IgD-negative memory B cell (primary cell): ENCODE results near the gene ARSG. TPM values are rescaled to one million over a fixed set of nuclear protein-coding genes. Genes with fewer than 3 reads are reported as not detected.

Experiments used
- H3K27ac Mint-ChIP-seq, 3 donors: one replicate each; pipeline ENCODE4 v1.8.0; 2020 to 2022; ENCODE audit warnings: mild to moderate bottlenecking in 3 of 3, mixed read lengths in 3 of 3, moderate library complexity in 1 of 3
- H3K27me3 Mint-ChIP-seq: one replicate; pipeline ENCODE4 v1.8.0; 2021; ENCODE audit warnings: mixed read lengths
- H3K36me3 Mint-ChIP-seq: one replicate; pipeline ENCODE4 v1.8.0; 2020; ENCODE audit warnings: mild to moderate bottlenecking, mixed read lengths
- H3K4me1 Mint-ChIP-seq, 3 donors: one replicate each; pipeline ENCODE4 v1.8.0; 2020 to 2022; ENCODE audit warnings: mixed read lengths in 3 of 3, mild to moderate bottlenecking in 1 of 3
- H3K4me3 Mint-ChIP-seq, 4 donors: one replicate each; pipeline ENCODE4 v1.8.0; 2020 to 2022; ENCODE audit warnings: mild to moderate bottlenecking in 4 of 4, mixed read lengths in 4 of 4, moderate library complexity in 3 of 4
- H3K9me3 Mint-ChIP-seq, 3 donors: one replicate each; pipeline ENCODE4 v1.8.0; 2020 to 2021; ENCODE audit warnings: mixed read lengths in 3 of 3, mild to moderate bottlenecking in 1 of 3
- polyA plus RNA-seq: library from polyadenylated mRNA; unstranded; fragments of 300-500 nt; fragmentation: Illumina TruSeq; gene quantifications from one replicate; pipeline ENCODE4 v1.2.3, GENCODE V29; 2021

Gene ARSG
- polyA plus RNA-seq, 1 donor from 2014 or later: 10.6 TPM

DNA sequence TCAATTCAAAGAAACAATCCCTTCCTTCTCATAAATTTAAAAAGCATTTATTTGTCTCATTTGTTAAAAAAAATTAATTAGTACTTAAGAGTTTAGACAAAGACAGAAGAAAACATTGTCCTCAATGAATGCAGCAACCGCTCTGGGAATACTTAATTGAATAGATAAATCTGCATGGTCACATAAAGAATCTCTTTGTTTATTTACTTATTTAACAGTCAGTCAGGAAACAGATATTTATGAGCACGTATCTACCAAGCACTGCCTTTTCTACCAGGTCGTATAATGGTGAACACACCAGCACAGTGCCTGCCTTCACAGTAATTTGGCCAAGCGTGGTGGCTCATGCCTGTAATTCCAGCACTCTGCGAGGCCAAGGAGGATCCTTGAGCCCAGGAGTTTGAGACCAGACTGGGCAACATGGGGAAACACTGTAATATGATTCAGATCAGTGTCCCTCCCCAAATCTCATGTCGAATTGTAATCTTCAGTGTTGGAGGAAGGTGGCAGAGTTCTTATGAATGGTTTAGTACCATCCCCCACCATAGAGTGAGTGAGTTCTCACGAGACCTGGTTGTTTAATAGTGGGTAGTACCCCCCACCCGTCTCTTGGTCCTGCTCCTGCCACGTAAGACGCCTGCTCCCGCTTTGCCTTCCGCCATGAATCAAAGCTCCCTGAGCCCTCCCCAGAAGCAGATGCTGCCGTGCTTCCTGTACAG lies 157.9 kb downstream of the ARSG start:
- Mint-ChIP-seq H3K27ac (no peak overlapping the region), H3K9me3 (no peaks in the 10 kb centered on the region), H3K36me3 (peaks cover 3% of the 10 kb centered on the region)

GRCh38 chr17:68450391-68450790 lies 159.1 kb downstream of the ARSG start:
- Mint-ChIP-seq H3K27ac (no peak overlapping the region), H3K4me1 (peaks cover 0 to 3% (median 0%) of the 10 kb centered on the region in 3 donors), H3K27me3 (no peaks in the 10 kb centered on the region), H3K9me3 (no peaks in the 10 kb centered on the region), H3K36me3 (peaks cover 3% of the 10 kb centered on the region), H3K4me3 (no peak overlapping the region)

More for the DNA sequence above, 157.9 kb downstream of the ARSG start:
- Mint-ChIP-seq H3K4me1 (peaks cover 0 to 3% (median 0%) of the 10 kb centered on the region in 3 donors), H3K27me3 (no peaks in the 10 kb centered on the region), H3K4me3 (no peak overlapping the region)

DNA sequence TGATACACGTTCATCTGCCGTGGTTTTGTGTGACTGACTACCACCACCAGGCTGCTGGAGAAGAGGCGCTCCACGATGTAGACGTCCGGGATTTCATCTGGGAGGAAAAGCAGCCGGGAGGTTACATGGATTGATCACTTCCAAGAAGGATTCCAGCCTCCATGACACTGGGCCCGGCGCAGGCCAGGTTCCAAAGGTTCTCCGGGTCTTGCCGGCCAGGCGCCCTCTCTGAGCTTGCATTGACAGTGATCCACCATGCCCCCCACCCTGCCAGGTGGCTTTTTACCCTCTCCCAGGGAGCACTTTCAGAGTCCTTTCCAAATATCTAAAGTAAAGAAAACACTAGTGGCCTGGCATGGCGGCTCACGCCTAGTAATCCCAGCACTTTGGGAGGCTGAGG lies 159.5 kb downstream of the ARSG start:
- peaks cover 0 to 3% (median under 1%) of the 10 kb centered on the region in 3 donors for H3K4me1 Mint-ChIP-seq
- no peaks in the 10 kb centered on the region for H3K9me3 Mint-ChIP-seq
- peaks cover 3% of the 10 kb centered on the region for H3K36me3 Mint-ChIP-seq
- H3K27ac Mint-ChIP-seq: no peak overlapping the region
- H3K27me3 Mint-ChIP-seq: no peaks in the 10 kb centered on the region
- H3K4me3 Mint-ChIP-seq: no peak overlapping the region

DNA sequence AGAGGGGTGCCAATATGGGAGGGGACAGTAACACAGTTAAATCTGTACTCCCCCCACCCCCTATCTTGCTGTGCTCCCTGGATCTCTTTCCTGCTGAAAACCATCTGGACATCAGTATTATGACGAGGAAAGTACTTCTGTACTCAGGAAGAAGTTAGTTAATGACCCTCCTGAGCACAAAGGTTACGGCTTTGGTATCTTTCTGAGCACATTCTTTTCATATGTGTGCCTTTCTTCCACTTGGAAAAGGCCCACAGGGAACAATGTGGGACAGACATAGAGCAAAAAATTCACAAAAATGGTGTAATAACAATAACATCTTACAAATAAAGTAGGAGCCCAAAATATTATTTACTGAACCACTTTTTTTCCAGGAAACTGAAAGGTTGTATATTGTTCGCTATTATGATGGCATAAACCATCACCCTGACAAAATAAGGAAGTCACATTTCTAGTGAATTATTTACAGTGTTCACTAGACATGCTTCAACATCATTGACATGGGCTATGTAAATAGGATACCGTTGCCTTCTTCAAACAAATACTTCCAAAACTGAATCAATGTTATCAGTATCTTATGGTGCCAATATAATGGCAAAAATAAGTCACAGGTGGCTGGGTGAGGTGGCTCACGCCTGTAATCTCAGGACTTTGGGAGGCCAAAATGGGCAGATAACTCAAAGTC lies 160.5 kb downstream of the ARSG start:
- H3K9me3 Mint-ChIP-seq: no peaks in the 10 kb centered on the region
- peaks cover 4 to 9% (median 4%) of the 10 kb centered on the region in 3 donors for H3K4me1 Mint-ChIP-seq
- H3K36me3 Mint-ChIP-seq: peaks cover 3% of the 10 kb centered on the region
- no peak overlapping the region for H3K4me3 Mint-ChIP-seq
- H3K27me3 Mint-ChIP-seq: no peaks in the 10 kb centered on the region
- H3K27ac Mint-ChIP-seq: peak overlapping the region in 1 of 3 donors; percentile 27

GRCh38 chr17:68452724-68453290 lies 161.5 kb downstream of the ARSG start:
- Mint-ChIP-seq H3K36me3 (peaks cover 3% of the 10 kb centered on the region), H3K4me3 (peak overlapping the region in 1 of 4 donors; percentile 8), H3K4me1 (peaks cover 5 to 9% (median 5%) of the 10 kb centered on the region in 3 donors), H3K27me3 (no peaks in the 10 kb centered on the region), H3K27ac (no peak overlapping the region), H3K9me3 (no peaks in the 10 kb centered on the region)

DNA sequence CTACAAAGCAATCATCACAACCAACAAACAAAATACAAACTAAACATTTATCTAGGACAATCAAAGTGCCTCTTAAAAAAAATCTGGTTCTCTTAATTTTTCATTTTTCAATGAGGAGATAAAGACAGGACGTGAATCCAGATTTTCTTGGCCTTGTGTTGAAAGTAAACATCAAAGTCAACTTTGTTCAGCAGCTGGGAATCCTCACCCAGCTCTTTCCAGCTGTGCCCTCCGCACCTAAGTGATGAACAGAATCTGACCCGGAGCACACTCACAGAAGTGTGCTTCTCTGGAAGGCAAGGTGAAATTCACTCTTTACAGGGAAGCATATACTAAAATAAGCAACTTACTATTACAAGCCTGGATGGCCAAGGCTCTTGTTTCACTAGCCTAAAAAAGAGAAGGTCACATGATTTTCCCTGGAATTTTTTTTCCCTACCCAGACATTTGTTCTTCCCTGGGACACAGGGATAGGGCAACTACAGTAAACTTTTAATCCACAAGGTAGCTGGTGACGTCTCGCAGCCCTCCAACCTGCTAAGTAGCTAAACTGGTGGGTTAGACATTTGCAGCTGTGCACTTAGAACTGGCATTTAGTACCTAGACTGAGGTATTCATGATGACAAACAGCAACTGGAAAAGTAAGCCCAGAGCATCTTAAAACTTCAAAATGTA lies 162.8 kb downstream of the ARSG start:
- peaks cover 3% of the 10 kb centered on the region for H3K36me3 Mint-ChIP-seq
- no peaks in the 10 kb centered on the region for H3K27me3 Mint-ChIP-seq
- H3K4me3 Mint-ChIP-seq: peak overlapping the region in 1 of 4 donors; percentile 72
- H3K9me3 Mint-ChIP-seq: no peaks in the 10 kb centered on the region
- peaks cover 12 to 19% (median 13%) of the 10 kb centered on the region in 3 donors for H3K4me1 Mint-ChIP-seq
- peak overlapping the region in 1 of 3 donors; percentile 45 for H3K27ac Mint-ChIP-seq

DNA sequence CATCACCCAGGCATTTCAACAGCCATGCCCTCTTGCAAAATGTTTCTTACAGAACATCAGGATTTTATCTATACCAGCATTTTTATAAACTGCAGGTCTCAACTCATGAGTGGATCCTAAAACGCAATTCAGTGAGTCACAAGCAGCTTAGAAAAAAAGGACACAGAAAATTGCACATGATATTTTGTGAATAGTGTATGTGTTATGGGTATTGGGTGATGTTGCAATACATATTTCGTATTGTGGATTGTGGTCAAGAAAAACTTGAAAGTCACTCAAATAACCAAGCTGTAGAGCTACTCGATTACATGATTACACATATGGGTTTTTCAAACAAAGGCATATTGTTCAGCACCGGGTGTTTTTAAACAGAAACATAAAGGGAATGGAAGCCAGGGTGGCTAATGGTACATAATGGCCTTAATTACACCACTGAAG lies 164.6 kb downstream of the ARSG start:
- Mint-ChIP-seq H3K9me3 (no peaks in the 10 kb centered on the region), H3K27me3 (no peaks in the 10 kb centered on the region), H3K4me1 (peaks cover 13 to 21% (median 14%) of the 10 kb centered on the region in 3 donors)

DNA sequence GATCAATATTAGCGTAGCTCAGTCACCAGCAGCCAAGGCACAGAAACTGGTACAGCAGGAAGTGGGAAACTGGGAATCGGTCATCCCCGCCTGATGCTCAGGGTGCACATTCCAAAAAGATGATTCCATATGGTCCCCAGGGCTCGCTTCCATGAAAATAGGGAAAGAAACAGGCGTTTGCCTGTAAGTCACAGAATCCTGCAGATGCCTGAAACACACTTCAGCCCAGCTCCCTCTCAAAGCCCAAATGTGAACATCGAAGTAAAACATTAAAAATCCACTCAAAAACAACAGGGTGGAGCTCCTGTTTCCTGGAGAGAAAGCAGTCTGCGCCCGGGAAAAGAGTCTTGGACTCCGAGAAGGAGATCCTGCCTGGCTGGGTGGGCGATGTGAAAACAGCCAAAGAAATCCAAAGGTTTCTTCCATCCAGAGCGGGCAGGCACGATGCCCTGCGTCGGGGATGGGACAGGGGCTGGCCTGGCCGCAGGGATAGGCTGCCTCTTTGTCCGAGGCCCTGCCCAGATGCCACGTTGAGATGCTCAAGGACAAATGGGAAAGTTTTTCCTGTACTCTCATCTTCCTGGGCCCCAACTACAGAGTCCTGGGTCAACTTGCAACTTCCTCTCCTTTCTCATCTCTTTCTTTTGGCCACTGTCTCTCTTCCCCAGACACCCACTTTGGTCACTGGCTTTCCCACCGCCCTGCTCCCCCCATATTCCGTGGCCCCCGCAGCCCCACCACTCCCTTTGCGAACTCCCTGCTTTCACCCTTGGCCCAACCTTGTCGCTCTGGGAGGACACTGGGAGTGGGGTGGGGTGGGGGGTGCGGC lies 165.3 kb downstream of the ARSG start:
- H3K27me3 Mint-ChIP-seq: no peaks in the 10 kb centered on the region

More for the DNA sequence above, 164.6 kb downstream of the ARSG start:
- Mint-ChIP-seq H3K27ac (peak overlapping the region in 2 of 3 donors; percentile 63 to 87), H3K36me3 (no peaks in the 10 kb centered on the region), H3K4me3 (peak overlapping the region; percentile 86 to 95 (median 90))

DNA sequence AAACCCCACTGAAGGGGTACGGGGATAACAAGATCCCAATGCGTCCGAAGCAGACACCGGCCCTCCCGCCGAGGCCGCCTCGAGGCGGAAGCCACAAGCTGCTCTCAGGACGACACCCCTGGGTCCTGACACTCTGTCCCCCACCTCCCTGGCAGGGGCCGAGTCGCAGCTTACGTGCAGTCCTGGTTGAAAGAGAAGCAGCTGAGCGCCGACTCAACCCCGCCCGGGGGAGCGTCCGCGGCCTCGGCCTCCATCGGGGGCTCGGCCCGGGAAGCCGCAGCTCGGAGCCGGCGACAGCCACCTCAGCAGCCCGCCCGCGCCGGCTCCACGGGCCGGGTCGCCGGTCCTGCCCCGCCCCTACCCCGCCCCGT lies 165.9 kb downstream of the ARSG start, which contains the start of gene WIPI1:
TSS of gene WIPI1 (minus strand) at position 329 of the 371 bp plus-strand sequence. CDS start at position 254, 75 bp downstream.
- Mint-ChIP-seq H3K4me3 (peak within 1 kb of the TSS; percentile 86 to 97 (median 91)), H3K27me3 (no peaks in the 10 kb centered on the region), H3K4me1 (peaks cover 13 to 21% (median 18%) of the 10 kb centered on the region in 3 donors), H3K27ac (peak within 1 kb of the TSS; percentile 88 to 95 (median 94)), H3K36me3 (no peaks in the 10 kb centered on the region), H3K9me3 (no peaks in the 10 kb centered on the region)

More for the DNA sequence above, 165.3 kb downstream of the ARSG start:
- peak overlapping the region; percentile 86 to 95 (median 90) for H3K4me3 Mint-ChIP-seq
- no peaks in the 10 kb centered on the region for H3K9me3 Mint-ChIP-seq
- peak overlapping the region; percentile 63 to 87 (median 81) for H3K27ac Mint-ChIP-seq
- no peaks in the 10 kb centered on the region for H3K36me3 Mint-ChIP-seq
- peaks cover 13 to 21% (median 15%) of the 10 kb centered on the region in 3 donors for H3K4me1 Mint-ChIP-seq

GRCh38 chr17:68457539-68458259 lies 166.4 kb downstream of the ARSG start:
- no peaks in the 10 kb centered on the region for H3K36me3 Mint-ChIP-seq
- no peaks in the 10 kb centered on the region for H3K9me3 Mint-ChIP-seq
- H3K4me1 Mint-ChIP-seq: peaks cover 13 to 21% (median 18%) of the 10 kb centered on the region in 3 donors
- H3K4me3 Mint-ChIP-seq: peak overlapping the region; percentile 85 to 97 (median 91)
- no peaks in the 10 kb centered on the region for H3K27me3 Mint-ChIP-seq
- peak overlapping the region; percentile 88 to 95 (median 94) for H3K27ac Mint-ChIP-seq

DNA sequence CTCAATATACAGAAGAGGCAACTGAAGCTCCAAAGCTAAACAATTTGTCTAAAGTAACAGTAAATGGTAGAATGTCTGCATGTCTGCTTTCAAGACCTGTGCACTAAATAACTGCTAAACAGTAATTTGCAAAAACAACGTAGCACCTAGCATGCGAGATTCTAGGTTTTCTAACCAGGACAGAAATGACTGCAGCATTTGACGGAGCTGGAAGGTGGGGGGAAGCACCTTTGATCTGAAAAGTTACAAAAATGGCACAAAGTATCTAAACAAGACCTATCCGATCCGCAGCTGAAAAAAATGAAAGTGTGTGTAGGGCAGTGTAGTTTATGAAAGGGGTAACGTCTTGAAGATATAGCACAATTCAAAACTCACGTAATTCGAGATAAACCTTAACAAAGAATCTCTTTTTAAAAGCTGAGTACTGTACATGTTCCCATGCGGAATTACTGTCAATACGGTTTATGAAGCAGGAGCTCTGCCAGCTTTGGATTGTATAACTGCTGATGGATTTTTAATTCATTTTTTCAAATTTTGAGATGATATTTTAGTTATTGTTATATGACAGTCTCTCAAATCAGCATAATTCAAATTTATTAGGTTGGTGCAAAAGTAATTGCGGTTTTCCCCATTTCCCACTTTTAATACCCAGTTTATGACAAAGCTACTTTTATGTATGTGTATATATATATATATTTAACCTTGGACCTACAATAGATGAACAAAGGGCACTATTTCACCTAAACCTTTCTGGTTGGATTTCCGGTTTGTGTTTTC lies 167.2 kb downstream of the ARSG start:
- H3K27ac Mint-ChIP-seq: peak overlapping the region; percentile 88 to 95 (median 94)

DNA sequence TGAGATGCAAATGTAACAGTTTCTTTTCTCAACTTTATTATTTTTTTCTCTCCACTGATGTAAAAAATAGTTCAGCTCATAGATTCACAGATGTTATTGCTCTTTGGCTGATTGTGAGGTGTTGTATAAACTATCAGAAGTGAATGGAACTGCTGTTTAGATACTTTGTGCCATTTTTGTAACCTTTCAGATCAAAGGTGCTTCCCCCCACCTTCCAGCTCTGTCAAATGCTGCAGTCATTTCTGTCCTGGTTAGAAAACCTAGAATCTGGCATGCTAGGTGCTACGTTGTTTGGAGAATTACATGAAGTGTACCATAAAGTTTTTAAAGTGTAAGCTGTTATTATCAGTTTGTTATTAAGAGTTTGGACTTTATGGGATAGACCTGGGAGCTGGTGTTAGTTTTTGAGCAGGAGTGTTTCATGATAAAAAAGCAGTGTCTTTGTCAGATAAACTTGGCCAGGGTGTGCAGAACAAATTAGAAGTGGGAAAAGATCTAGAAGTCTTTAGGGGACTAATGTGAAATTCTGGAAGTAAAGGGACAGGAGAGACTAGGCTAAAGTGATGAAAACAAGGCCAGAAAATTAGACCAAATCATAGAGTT lies 167.8 kb downstream of the ARSG start:
- Mint-ChIP-seq H3K9me3 (no peaks in the 10 kb centered on the region), H3K4me3 (peak overlapping the region in 3 of 4 donors; percentile 4 to 55 (median 11)), H3K4me1 (peaks cover 13 to 24% (median 19%) of the 10 kb centered on the region in 3 donors), H3K27me3 (no peaks in the 10 kb centered on the region), H3K27ac (peak overlapping the region; percentile 27 to 88 (median 59)), H3K36me3 (no peaks in the 10 kb centered on the region)

More for the DNA sequence above, 167.2 kb downstream of the ARSG start:
- H3K4me3 Mint-ChIP-seq: peak overlapping the region; percentile 85 to 97 (median 91)
- peaks cover 13 to 24% (median 21%) of the 10 kb centered on the region in 3 donors for H3K4me1 Mint-ChIP-seq
- H3K27me3 Mint-ChIP-seq: no peaks in the 10 kb centered on the region
- no peaks in the 10 kb centered on the region for H3K36me3 Mint-ChIP-seq
- H3K9me3 Mint-ChIP-seq: no peaks in the 10 kb centered on the region
